ENCODE data around the gene SFT2D3.
A peak's percentile ranks its signal among the peaks of the same experiment; 100 is the strongest.

SFT2D3 gene

GRCh38 chr2:127683056-127683455, 18.2 kb upstream of the SFT2D3 start:
- Mint-ChIP-seq H3K36me3 (ENCODE audit: low read depth) (no peaks in the 10 kb centered on the region), H3K4me3 (no peak overlapping the region), H3K4me1 (ENCODE audit: low read depth) (peaks cover 6% of the 10 kb centered on the region), H3K27ac (no peak overlapping the region), H3K9me3 (no peaks in the 10 kb centered on the region), H3K27me3 (peaks cover 38% of the 10 kb centered on the region)
- intact Hi-C loops (cut with micrococcal nuclease) = no loop called here

- H3K4me3 Mint-ChIP-seq = no peak overlapping the region
- peaks cover 33% of the 10 kb centered on the region for H3K27me3 Mint-ChIP-seq
- H3K9me3 Mint-ChIP-seq = no peaks in the 10 kb centered on the region
- H3K27ac Mint-ChIP-seq = no peak overlapping the region
- intact Hi-C loops (cut with micrococcal nuclease) = no loop called here
- peaks cover 6% of the 10 kb centered on the region for H3K4me1 Mint-ChIP-seq (ENCODE audit: low read depth)
- no peaks in the 10 kb centered on the region for H3K36me3 Mint-ChIP-seq (ENCODE audit: low read depth)
These were observed 17.5 kb upstream of the SFT2D3 start for GRCh38 chr2:127683757-127684156.

GRCh38 chr2:127685410-127686080, 15.8 kb upstream of the SFT2D3 start:
- Mint-ChIP-seq H3K27me3 (peaks cover 24% of the 10 kb centered on the region), H3K4me3 (no peak overlapping the region), H3K9me3 (peaks cover 2% of the 10 kb centered on the region), H3K36me3 (ENCODE audit: low read depth) (no peaks in the 10 kb centered on the region), H3K27ac (no peak overlapping the region), H3K4me1 (ENCODE audit: low read depth) (peaks cover 6% of the 10 kb centered on the region)
- intact Hi-C loops (cut with micrococcal nuclease) = no loop called here

- H3K27me3 Mint-ChIP-seq = peaks cover 9% of the 10 kb centered on the region
- H3K9me3 Mint-ChIP-seq = peaks cover 20% of the 10 kb centered on the region
- H3K4me3 Mint-ChIP-seq = no peak overlapping the region
- intact Hi-C loops (cut with micrococcal nuclease) = no loop called here
- H3K36me3 Mint-ChIP-seq (ENCODE audit: low read depth) = peaks cover 11% of the 10 kb centered on the region
- no peaks in the 10 kb centered on the region for H3K4me1 Mint-ChIP-seq (ENCODE audit: low read depth)
- H3K27ac Mint-ChIP-seq = no peak overlapping the region
These were observed 12.9 kb upstream of the SFT2D3 start for GRCh38 chr2:127688405-127688804.

- intact Hi-C loops (cut with micrococcal nuclease) = no loop called here
- Mint-ChIP-seq H3K36me3 (ENCODE audit: low read depth) (peaks cover 11% of the 10 kb centered on the region), H3K4me1 (ENCODE audit: low read depth) (no peaks in the 10 kb centered on the region), H3K27ac (no peak overlapping the region), H3K4me3 (no peak overlapping the region), H3K27me3 (peaks cover 5% of the 10 kb centered on the region), H3K9me3 (peaks cover 20% of the 10 kb centered on the region)
These were observed 10.6 kb upstream of the SFT2D3 start for GRCh38 chr2:127690696-127691095.

GRCh38 chr2:127694986-127695385, 6.3 kb upstream of the SFT2D3 start:
- Mint-ChIP-seq H3K36me3 (ENCODE audit: low read depth) (peaks cover 21% of the 10 kb centered on the region), H3K27me3 (peaks cover 2% of the 10 kb centered on the region), H3K9me3 (peaks cover 20% of the 10 kb centered on the region), H3K27ac (no peak overlapping the region), H3K4me3 (no peak overlapping the region), H3K4me1 (ENCODE audit: low read depth) (peaks cover 23% of the 10 kb centered on the region)
- intact Hi-C loops (cut with micrococcal nuclease) = no loop called here

- peaks cover 2% of the 10 kb centered on the region for H3K27me3 Mint-ChIP-seq
- peaks cover 21% of the 10 kb centered on the region for H3K36me3 Mint-ChIP-seq (ENCODE audit: low read depth)
- H3K27ac Mint-ChIP-seq = no peak overlapping the region
- peaks cover 16% of the 10 kb centered on the region for H3K9me3 Mint-ChIP-seq
- intact Hi-C loops (cut with micrococcal nuclease) = no loop called here
- peaks cover 31% of the 10 kb centered on the region for H3K4me1 Mint-ChIP-seq (ENCODE audit: low read depth)
- peak overlapping the region; percentile 50 for H3K4me3 Mint-ChIP-seq
These were observed 5.5 kb upstream of the SFT2D3 start for GRCh38 chr2:127695491-127696472.

GRCh38 chr2:127697482-127698180, 3.7 kb upstream of the SFT2D3 start:
- no peak overlapping the region for H3K4me3 Mint-ChIP-seq
- H3K4me1 Mint-ChIP-seq (ENCODE audit: low read depth) = peaks cover 42% of the 10 kb centered on the region
- H3K9me3 Mint-ChIP-seq = no peaks in the 10 kb centered on the region
- peaks cover 2% of the 10 kb centered on the region for H3K27me3 Mint-ChIP-seq
- peak overlapping the region; percentile 26 for H3K27ac Mint-ChIP-seq
- intact Hi-C loops (cut with micrococcal nuclease) = no loop called here
- peaks cover 15% of the 10 kb centered on the region for H3K36me3 Mint-ChIP-seq (ENCODE audit: low read depth)

GRCh38 chr2:127698553-127699355, 2.5 kb upstream of the SFT2D3 start:
- Mint-ChIP-seq H3K27me3 (peaks cover 2% of the 10 kb centered on the region), H3K27ac (no peak overlapping the region), H3K9me3 (no peaks in the 10 kb centered on the region), H3K4me1 (ENCODE audit: low read depth) (peaks cover 43% of the 10 kb centered on the region), H3K36me3 (ENCODE audit: low read depth) (peaks cover 15% of the 10 kb centered on the region), H3K4me3 (no peak overlapping the region)
- intact Hi-C loops (cut with micrococcal nuclease) = no loop called here

- Mint-ChIP-seq H3K4me3 (peak overlapping the region; percentile 86), H3K27me3 (no peaks in the 10 kb centered on the region), H3K4me1 (ENCODE audit: low read depth) (peaks cover 55% of the 10 kb centered on the region), H3K9me3 (no peaks in the 10 kb centered on the region), H3K36me3 (ENCODE audit: low read depth) (peaks cover 29% of the 10 kb centered on the region), H3K27ac (peak overlapping the region; percentile 99)
- intact Hi-C loops (cut with micrococcal nuclease) = loop anchor here (2.0 to 5.0 kb wide), 3 partner anchors 28 to 174 kb away; partner anchors contain the start of gene IWS1
These were observed 637 bp upstream of the SFT2D3 start for GRCh38 chr2:127700527-127701192.

GRCh38 chr2:127701651-127702394, 526 bp downstream of the SFT2D3 start:
- H3K9me3 Mint-ChIP-seq = no peaks in the 10 kb centered on the region
- intact Hi-C loops (cut with micrococcal nuclease) = loop anchor here (2.0 to 5.0 kb wide), 3 partner anchors 29 to 175 kb away; partner anchors contain the start of gene IWS1
- H3K27me3 Mint-ChIP-seq = no peaks in the 10 kb centered on the region
- peaks cover 41% of the 10 kb centered on the region for H3K36me3 Mint-ChIP-seq (ENCODE audit: low read depth)
- H3K4me1 Mint-ChIP-seq (ENCODE audit: low read depth) = peaks cover 49% of the 10 kb centered on the region
- H3K4me3 Mint-ChIP-seq = peak overlapping the region; percentile 86
- H3K27ac Mint-ChIP-seq = peak overlapping the region; percentile 99

GRCh38 chr2:127702395-127703009, 1.2 kb downstream of the SFT2D3 start:
- peaks cover 46% of the 10 kb centered on the region for H3K36me3 Mint-ChIP-seq (ENCODE audit: low read depth)
- peaks cover 45% of the 10 kb centered on the region for H3K4me1 Mint-ChIP-seq (ENCODE audit: low read depth)
- H3K4me3 Mint-ChIP-seq = peak overlapping the region; percentile 86
- intact Hi-C loops (cut with micrococcal nuclease) = loop anchor here (5.0 kb wide), 1 partner anchor 105 kb away; no protein-coding TSS in a partner anchor
- no peaks in the 10 kb centered on the region for H3K27me3 Mint-ChIP-seq
- H3K27ac Mint-ChIP-seq = peak overlapping the region; percentile 99
- H3K9me3 Mint-ChIP-seq = no peaks in the 10 kb centered on the region
